H9 (cell line): ENCODE results near the gene MUC5AC. TPM values are rescaled to one million over a fixed set of nuclear protein-coding genes. Genes with fewer than 3 reads are reported as not detected.

Experiments
- DNase-seq: peaks from one replicate; pipeline ENCODE4 v3.0.0-alpha.2; 2017
- H2AFZ ChIP-seq: one replicate; pipeline ENCODE4 v1.6.1; 2013; ENCODE audit warnings: mild to moderate bottlenecking, low read length, control low read depth, moderate library complexity
- H2AK5ac ChIP-seq: 2 replicates; pipeline ENCODE4 v1.6.1; 2013; ENCODE audit warnings: low read length, control low read depth, mixed read lengths; ENCODE audit not compliant: insufficient read length
- H2BK120ac ChIP-seq: one replicate; pipeline ENCODE4 v1.6.1; 2013; ENCODE audit warnings: low read depth, mild to moderate bottlenecking, low read length, control low read depth, inconsistent platforms; ENCODE audit not compliant: poor library complexity, severe bottlenecking
- H2BK12ac ChIP-seq: 2 replicates; pipeline ENCODE4 v1.6.1; 2013; ENCODE audit warnings: low read length, control low read depth, mixed read lengths, low read depth; ENCODE audit not compliant: insufficient read length
- H2BK15ac ChIP-seq: 2 replicates; pipeline ENCODE4 v1.6.1; 2013; ENCODE audit warnings: low read depth, low read length, control low read depth
- H2BK20ac ChIP-seq: one replicate; pipeline ENCODE4 v1.6.1; 2013; ENCODE audit warnings: low read depth, mild to moderate bottlenecking, low read length, control low read depth, inconsistent platforms; ENCODE audit not compliant: poor library complexity, severe bottlenecking
- H2BK5ac ChIP-seq: 2 replicates; pipeline ENCODE4 v1.6.1; 2013; ENCODE audit warnings: low read length, control low read depth, mixed read lengths; ENCODE audit not compliant: insufficient read length
- H3K14ac ChIP-seq: 2 replicates; pipeline ENCODE4 v1.6.1; 2013; ENCODE audit warnings: low read length, control low read depth; ENCODE audit not compliant: insufficient read depth
- H3K18ac ChIP-seq: 2 replicates; pipeline ENCODE4 v1.6.1; 2013; ENCODE audit warnings: low read depth, mild to moderate bottlenecking, mixed read lengths, low read length, control low read depth; ENCODE audit not compliant: insufficient read length
- H3K23ac ChIP-seq: 2 replicates; pipeline ENCODE4 v1.6.1; 2013; ENCODE audit warnings: low read length, control low read depth, mixed read lengths, low read depth; ENCODE audit not compliant: insufficient read length
- H3K23me2 ChIP-seq: 2 replicates; pipeline ENCODE4 v1.6.1; 2013; ENCODE audit warnings: low read depth, mild to moderate bottlenecking, mixed read lengths, low read length, control low read depth; ENCODE audit not compliant: insufficient read length, poor library complexity, severe bottlenecking
- H3K27ac ChIP-seq: 2 replicates; pipeline ENCODE4 v1.5.1; 2013; ENCODE audit warnings: low read length, control low read depth, mixed read lengths, low read depth; ENCODE audit not compliant: insufficient read length
- H3K27me3 ChIP-seq: 2 replicates; pipeline ENCODE4 v1.6.1; 2013; ENCODE audit warnings: low read length, control low read depth, inconsistent platforms; ENCODE audit not compliant: insufficient read depth
- H3K4ac ChIP-seq: 2 replicates; pipeline ENCODE4 v1.6.1; 2013; ENCODE audit warnings: low read depth, mild to moderate bottlenecking, control low read depth, inconsistent platforms, low read length, moderate library complexity
- H3K4me1 ChIP-seq: 2 replicates; pipeline ENCODE4 v1.6.1; 2013; ENCODE audit warnings: low read length, control low read depth, inconsistent platforms; ENCODE audit not compliant: insufficient read depth
- H3K4me2 ChIP-seq: 2 replicates; pipeline ENCODE4 v1.6.1; 2013; ENCODE audit warnings: low read length, control low read depth, mixed read lengths; ENCODE audit not compliant: insufficient read length, insufficient read depth
- H3K56ac ChIP-seq: 2 replicates; pipeline ENCODE4 v1.6.1; 2013; ENCODE audit warnings: low read depth, mild to moderate bottlenecking, mixed read lengths, low read length, control low read depth; ENCODE audit not compliant: insufficient read length
- H3K79me1 ChIP-seq: 2 replicates; pipeline ENCODE4 v1.6.1; 2013; ENCODE audit warnings: low read depth, mild to moderate bottlenecking, moderate library complexity, low read length, control low read depth, inconsistent platforms; ENCODE audit not compliant: insufficient read depth, poor library complexity, severe bottlenecking
- H3K79me2 ChIP-seq: 2 replicates; pipeline ENCODE4 v1.6.1; 2013; ENCODE audit warnings: low read length, control low read depth, inconsistent platforms; ENCODE audit not compliant: insufficient read depth
- H3K9ac ChIP-seq: 2 replicates; pipeline ENCODE4 v1.6.1; 2013; ENCODE audit warnings: low read length, control low read depth, mixed read lengths; ENCODE audit not compliant: insufficient read length; ENCODE audit errors: extremely low read depth
- H3K9me3 ChIP-seq: one replicate; pipeline ENCODE4 v1.6.1; 2013; ENCODE audit warnings: low read depth, low read length, inconsistent platforms; ENCODE audit not compliant: control insufficient read depth
- H3T11ph ChIP-seq: one replicate; pipeline ENCODE4 v1.6.1; 2013; ENCODE audit warnings: mild to moderate bottlenecking, low read length, control low read depth, inconsistent platforms
- H4K20me1 ChIP-seq: one replicate; pipeline ENCODE4 v1.6.1; 2013; ENCODE audit not compliant: control insufficient read depth, insufficient read length, insufficient read depth
- H4K5ac ChIP-seq: 2 replicates; pipeline ENCODE4 v1.6.1; 2013; ENCODE audit warnings: low read depth, mild to moderate bottlenecking, mixed read lengths, low read length, control low read depth; ENCODE audit not compliant: insufficient read length
- H4K8ac ChIP-seq: replicated peaks from 2 replicates; pipeline ENCODE4 v1.6.1; 2013; ENCODE audit warnings: low read length, control low read depth, mixed read lengths, low read depth; ENCODE audit not compliant: insufficient read length
- H4K91ac ChIP-seq: 2 replicates; pipeline ENCODE4 v1.6.1; 2013; ENCODE audit warnings: low read depth, mild to moderate bottlenecking, moderate library complexity, mixed read lengths, low read length, control low read depth; ENCODE audit not compliant: insufficient read length
- H3K27ac Mint-ChIP-seq, 3 experiments: 2 replicates in 2 of 3; 3 replicates in 1 of 3; pipeline ENCODE4 v1.8.0; 2020 to 2021; ENCODE audit warnings: mixed read lengths in 3 of 3, mild to moderate bottlenecking in 1 of 3, moderate library complexity in 1 of 3
- H3K27me3 Mint-ChIP-seq: 2 replicates; pipeline ENCODE4 v1.8.0; 2021; ENCODE audit warnings: low read depth, mild to moderate bottlenecking, moderate library complexity, mixed read lengths
- H3K36me3 Mint-ChIP-seq, 3 experiments: 2 replicates in 2 of 3; 3 replicates in 1 of 3; pipeline ENCODE4 v1.8.0; 2020 to 2021; ENCODE audit warnings: low read depth in 3 of 3, mixed read lengths in 3 of 3; ENCODE audit not compliant: insufficient read depth in 1 of 3
- H3K4me1 Mint-ChIP-seq, 2 experiments: 2 replicates each; pipeline ENCODE4 v1.8.0; 2020; ENCODE audit warnings: mixed read lengths in 2 of 2
- H3K4me3 Mint-ChIP-seq, 2 experiments: 2 replicates in 1 of 2; 3 replicates in 1 of 2; pipeline ENCODE4 v1.8.0; 2020 to 2021; ENCODE audit warnings: mild to moderate bottlenecking in 2 of 2, mixed read lengths in 2 of 2, moderate library complexity in 1 of 2
- H3K9me3 Mint-ChIP-seq, 2 experiments: 2 replicates in 1 of 2; 3 replicates in 1 of 2; pipeline ENCODE4 v1.8.0; 2020; ENCODE audit warnings: mild to moderate bottlenecking in 2 of 2, mixed read lengths in 2 of 2, moderate library complexity in 1 of 2
- CTCF ChIP-seq: fragments of 200-600 bp; sonication (generic); conservative IDR thresholded peaks from 3 replicates; pipeline ENCODE4 v1.8.0; 2021; ENCODE audit warnings: antibody characterized with exemption, mild to moderate bottlenecking
- WGBS: extraction: QIAGEN DNeasy Blood & Tissue Kit; methylation state at CpG from one replicate; pipeline ENCODE4 v1.1.7; 2013; ENCODE audit warnings: missing lambda C conversion rate, low lambda C conversion rate, mixed read lengths; ENCODE audit not compliant: insufficient read length; ENCODE audit errors: extremely low coverage; 5-methylcytosine and 5-hydroxymethylcytosine counted together
- total RNA-seq: library from RNA; stranded (reverse); gene quantifications from 2 replicates; pipeline ENCODE4 v1.2.1, GENCODE V29; 2021

The MUC5AC gene
- total RNA-seq, 1 experiment from 2014 or later: not detected

DNA sequence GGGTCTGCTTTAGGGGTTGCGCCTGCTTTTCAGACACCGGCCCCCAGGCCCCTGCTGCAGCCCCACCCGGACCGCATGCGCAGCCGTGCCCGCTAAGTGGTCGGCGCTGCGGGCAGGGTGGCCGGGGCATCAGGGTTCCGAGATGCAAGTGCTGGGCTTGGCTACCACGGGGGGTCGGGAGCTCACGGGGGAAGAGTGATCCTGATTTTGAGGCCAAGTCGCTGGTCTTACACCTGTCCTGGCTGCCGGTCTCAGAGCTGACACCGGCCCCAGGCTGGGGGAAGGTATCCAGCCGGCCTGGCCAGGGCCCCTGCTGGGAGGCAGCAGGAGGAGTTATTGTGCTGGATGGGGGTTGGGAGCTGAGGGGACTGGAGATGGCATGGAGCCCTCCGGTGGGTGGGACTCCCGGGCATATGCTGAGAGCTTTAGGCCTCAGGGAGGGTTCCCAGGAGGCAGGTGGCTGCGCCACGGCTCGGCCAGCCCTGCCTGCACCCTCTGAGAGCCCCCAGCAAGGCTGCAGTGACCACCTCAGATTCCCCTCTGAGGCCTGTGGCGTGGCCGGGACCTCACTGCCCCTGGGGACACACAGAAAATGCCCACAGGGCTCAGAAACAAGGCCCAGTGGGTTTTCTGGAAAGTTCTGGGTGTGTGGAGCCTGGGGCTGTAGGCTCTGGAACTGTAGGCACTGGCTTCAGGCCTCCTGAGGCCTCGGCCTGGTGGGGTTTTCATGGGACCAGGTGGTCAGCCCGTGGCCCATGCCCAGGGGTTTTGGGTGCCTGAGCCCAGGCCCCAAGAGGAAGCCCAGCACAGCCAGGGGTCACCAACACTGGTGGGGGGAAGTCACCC is 4.4 kb upstream of the MUC5AC start:
- Histone ChIP-seq H2BK20ac (no peak overlapping the region), H3K23me2 (no peaks in the 10 kb centered on the region), H2BK120ac (no peak overlapping the region), H4K8ac (no peak overlapping the region), H3K9me3 (no peaks in the 10 kb centered on the region), H4K20me1 (no peaks in the 10 kb centered on the region), H2BK12ac (no peak overlapping the region), H3K56ac (no peak overlapping the region), H3K4ac (no peak overlapping the region), H2AFZ (no peak overlapping the region), H2BK15ac (no peak overlapping the region), H3K27me3 (no peaks in the 10 kb centered on the region), H3K27ac (no peak overlapping the region), H4K5ac (no peak overlapping the region), H2AK5ac (no peak overlapping the region), H3T11ph (no peak overlapping the region), H3K14ac (no peak overlapping the region), H4K91ac (no peak overlapping the region), H3K4me1 (no peaks in the 10 kb centered on the region), H3K18ac (no peak overlapping the region), H2BK5ac (no peak overlapping the region), H3K23ac (no peak overlapping the region), H3K9ac (no peak overlapping the region), H3K79me2 (no peaks in the 10 kb centered on the region), H3K4me2 (no peak overlapping the region), H3K79me1 (no peaks in the 10 kb centered on the region)
- H3K27ac Mint-ChIP-seq: no peak overlapping the region
- no peak overlapping the region for H3K4me3 Mint-ChIP-seq
- H3K4me1 Mint-ChIP-seq: no peaks in the 10 kb centered on the region; a peak in 1 of 4 replicates
- DNase-seq: peak; percentile 27
- peaks cover 5% of the 10 kb centered on the region for H3K27me3 Mint-ChIP-seq
- no CpG with 5 or more reads among the region's 28 CpGs for WGBS
- no peak for TF ChIP-seq CTCF
- H3K36me3 Mint-ChIP-seq: no peaks in the 10 kb centered on the region
- H3K9me3 Mint-ChIP-seq: peaks cover 0 to under 1% of the 10 kb centered on the region in 2 experiments; a peak in 2 of 5 replicates
